Transverse colon (tissue), 4 donors: Measurements from ENCODE around the gene LRRC37B.
"Not testable (repeated sequence)": the region's sequence is repeated elsewhere in the genome, so short reads cannot be mapped to it uniquely, and the experiment has no call there.

ENCODE experiments used
- CTCF ChIP-seq, 5 experiments: fragments of 200-600 bp in 3 of 5; fragments of 450-650 bp in 2 of 5; sonication (generic) in 3 of 5; IDR thresholded peaks; 1 replicate in 2 of 5; 2 replicates in 3 of 5; pipeline ENCODE4 v1.5.1; 2016 to 2017; ENCODE audit warnings: antibody characterized with exemption in 5 of 5, inconsistent platforms in 3 of 5, mild to moderate bottlenecking in 2 of 5, moderate library complexity in 1 of 5
- EP300 ChIP-seq: sonication (generic); formaldehyde crosslinking; IDR thresholded peaks from one replicate; pipeline ENCODE4 v1.6.1; 2017; ENCODE audit warnings: antibody characterized with exemption, low read depth
- POLR2A ChIP-seq: fragments of 450-650 bp; IDR thresholded peaks from one replicate; pipeline ENCODE4 v1.6.1; 2016; ENCODE audit warnings: antibody characterized with exemption, mild to moderate bottlenecking, moderate library complexity
- POLR2AphosphoS5 ChIP-seq, 3 donors: sonication (generic); formaldehyde crosslinking; IDR thresholded peaks; one replicate each; pipeline ENCODE4 v1.6.1; 2016; ENCODE audit warnings: antibody characterized with exemption in 3 of 3

GRCh38 chr17:32027271-32027670 lies 20.1 kb downstream of the LRRC37B start:
- not testable (repeated sequence) for TF ChIP-seq EP300; CTCF (IDR thresholded peaks at IDR 0.05); POLR2AphosphoS5 (IDR thresholded peaks at IDR 0.05); POLR2A
